Hepatic stellate cell (primary cell): ENCODE results near the gene RNF144B.
"Not testable (repeated sequence)": the region's sequence is repeated elsewhere in the genome, so short reads cannot be mapped to it uniquely, and the experiment has no call there.

Experiments
- DNase-seq: peaks from one replicate; pipeline ENCODE4 v3.0.0; 2011; ENCODE audit warnings: low spot score

The RNF144B gene

GRCh38 chr6:18387061-18387721, at the start of gene RNF144B:
TSS of gene RNF144B (plus strand) at chr6:18387350. CDS start at chr6:18399535, 12,185 bp downstream.
- DNase-seq, result peak; percentile 74

GRCh38 chr6:18339599-18339998, 47.6 kb upstream of the RNF144B start:
- DNase-seq, result no peak

GRCh38 chr6:18340781-18341551, 46.2 kb upstream of the RNF144B start:
- DNase-seq, result no peak

GRCh38 chr6:18342223-18342622, 44.9 kb upstream of the RNF144B start:
- DNase-seq, result no peak

GRCh38 chr6:18343741-18344140, 43.4 kb upstream of the RNF144B start:
- DNase-seq, result peak; percentile 32

GRCh38 chr6:18347021-18347577, 40.1 kb upstream of the RNF144B start:
- peak; percentile 66 for DNase-seq

- no peak for DNase-seq
Measured at GRCh38 chr6:18347866-18348265, 39.3 kb upstream of the RNF144B start.

- no peak for DNase-seq
Measured at GRCh38 chr6:18349386-18349785, 37.8 kb upstream of the RNF144B start.

- no peak for DNase-seq
Measured at GRCh38 chr6:18350271-18350670, 36.9 kb upstream of the RNF144B start.

- DNase-seq, result no peak
Measured at GRCh38 chr6:18350712-18351111, 36.4 kb upstream of the RNF144B start.

GRCh38 chr6:18352001-18352400, 35.1 kb upstream of the RNF144B start:
- no peak for DNase-seq

- DNase-seq, result no peak
Measured at GRCh38 chr6:18352842-18353241, 34.3 kb upstream of the RNF144B start.

- DNase-seq, result no peak
Measured at GRCh38 chr6:18353251-18353650, 33.9 kb upstream of the RNF144B start.

- DNase-seq, result not testable (repeated sequence)
Measured at GRCh38 chr6:18357546-18357945, 29.6 kb upstream of the RNF144B start.

GRCh38 chr6:18359237-18359885, 27.8 kb upstream of the RNF144B start:
- no peak for DNase-seq

- no peak for DNase-seq
Measured at GRCh38 chr6:18360188-18360587, 27.0 kb upstream of the RNF144B start.

- DNase-seq, result peak; percentile 54
Measured at GRCh38 chr6:18362058-18362561, 25.0 kb upstream of the RNF144B start.

- DNase-seq, result no peak
Measured at GRCh38 chr6:18363746-18364145, 23.4 kb upstream of the RNF144B start.

- DNase-seq, result not testable (repeated sequence)
Measured at GRCh38 chr6:18364561-18364960, 22.6 kb upstream of the RNF144B start.

GRCh38 chr6:18367371-18367770, 19.8 kb upstream of the RNF144B start:
- DNase-seq, result no peak

GRCh38 chr6:18368277-18369105, 18.7 kb upstream of the RNF144B start:
- no peak for DNase-seq

- DNase-seq, result no peak
Measured at GRCh38 chr6:18371010-18371409, 16.1 kb upstream of the RNF144B start.
